WTC11 (cell line): Measurements from ENCODE around the gene RRP1. TPM values are rescaled to one million over a fixed set of nuclear protein-coding genes. Genes with fewer than 3 reads are reported as not detected.

Experiments
- ATAC-seq: fragments of 200-7000 bp; cut with Tn5 transposase; 2 replicates; pipeline ENCODE4 v1.10.0; 2021; ENCODE audit warnings: mild to moderate bottlenecking, moderate library complexity
- CTCF ChIA-PET: fragments of 300-600 bp; sonication (Branson Sonifier 250); formaldehyde crosslinking; loops from one replicate; lab custom pipeline; 2021; ENCODE audit warnings: antibody characterized with exemption; lab: Charles Lee
- POLR2A ChIA-PET: fragments of 350-600 bp; sonication (Branson Sonifier 250); formaldehyde crosslinking; loops from one replicate; lab custom pipeline; 2021; ENCODE audit warnings: antibody characterized with exemption; lab: Charles Lee
- DNase-seq: peaks from one replicate; pipeline ENCODE4 v3.0.0; 2021; ENCODE audit warnings: low spot score
- H3K27ac Mint-ChIP-seq: 2 replicates; pipeline ENCODE4 v1.8.0; 2021; ENCODE audit warnings: mixed read lengths
- H3K27me3 Mint-ChIP-seq: 2 replicates; pipeline ENCODE4 v1.8.0; 2021; ENCODE audit warnings: low read depth, mild to moderate bottlenecking, moderate library complexity, mixed read lengths
- H3K36me3 Mint-ChIP-seq: 2 replicates; pipeline ENCODE4 v1.8.0; 2021; ENCODE audit warnings: mixed read lengths
- H3K4me1 Mint-ChIP-seq: 2 replicates; pipeline ENCODE4 v1.8.0; 2022; ENCODE audit warnings: mixed read lengths
- H3K4me3 Mint-ChIP-seq: 2 replicates; pipeline ENCODE4 v1.8.0; 2021; ENCODE audit warnings: mild to moderate bottlenecking, moderate library complexity, mixed read lengths
- H3K9me3 Mint-ChIP-seq: 2 replicates; pipeline ENCODE4 v1.8.0; 2021; ENCODE audit warnings: mixed read lengths
- ARID4B ChIP-seq: sonication (generic); formaldehyde crosslinking; IDR thresholded peaks from 2 replicates; pipeline ENCODE4 v1.8.0; 2023; ENCODE audit warnings: missing genetic modification reagents, mild to moderate bottlenecking, borderline replicate concordance
- ATF3 ChIP-seq: sonication (generic); formaldehyde crosslinking; conservative IDR thresholded peaks from 2 replicates; pipeline ENCODE4 v1.8.1; 2022; ENCODE audit warnings: mild to moderate bottlenecking, missing genetic modification reagents
- CTCF ChIP-seq: fragments of 200-600 bp; IDR thresholded peaks from 2 replicates; pipeline ENCODE4 v1.8.0; 2022; ENCODE audit warnings: antibody characterized with exemption
- FOXJ3 ChIP-seq: sonication (generic); formaldehyde crosslinking; IDR thresholded peaks from 2 replicates; pipeline ENCODE4 v1.9.0; 2021; ENCODE audit warnings: missing genetic modification reagents, mild to moderate bottlenecking, borderline replicate concordance
- GABPB1 ChIP-seq: sonication (generic); formaldehyde crosslinking; IDR thresholded peaks from 2 replicates; pipeline ENCODE4 v1.8.1; 2023; ENCODE audit warnings: mild to moderate bottlenecking, missing genetic modification reagents
- GRHL2 ChIP-seq: fragments of 250-450 bp; sonication (Bioruptor Pico); IDR thresholded peaks from 2 replicates; pipeline ENCODE4 v1.8.0; 2022; ENCODE audit warnings: mild to moderate bottlenecking, moderate library complexity; ENCODE audit not compliant: insufficient replicate concordance, severe bottlenecking
- GTF2I ChIP-seq: fragments of 250-450 bp; sonication (Bioruptor Pico); conservative IDR thresholded peaks from 2 replicates; pipeline ENCODE4 v1.4.0; 2021; ENCODE audit warnings: mild to moderate bottlenecking
- JUN ChIP-seq: sonication (generic); formaldehyde crosslinking; IDR thresholded peaks from 2 replicates; pipeline ENCODE4 v1.8.0; 2023; ENCODE audit warnings: mild to moderate bottlenecking, missing genetic modification reagents
- MYBL2 ChIP-seq: sonication (generic); formaldehyde crosslinking; IDR thresholded peaks from 2 replicates; pipeline ENCODE4 v1.8.1; 2023; ENCODE audit warnings: mild to moderate bottlenecking, moderate library complexity, missing genetic modification reagents
- NR1H2 ChIP-seq: sonication (generic); formaldehyde crosslinking; IDR thresholded peaks from 2 replicates; pipeline ENCODE4 v1.9.0; 2021; ENCODE audit warnings: mild to moderate bottlenecking, moderate library complexity, missing genetic modification reagents
- OVOL2 ChIP-seq: fragments of 250-450 bp; sonication (Bioruptor Pico); IDR thresholded peaks from 2 replicates; pipeline ENCODE4 v1.9.0; 2021; ENCODE audit warnings: mild to moderate bottlenecking, borderline replicate concordance
- SOX15 ChIP-seq: fragments of 250-450 bp; sonication (Bioruptor Pico); IDR thresholded peaks from 2 replicates; pipeline ENCODE4 v1.9.0; 2021; ENCODE audit warnings: mild to moderate bottlenecking
- TCF7 ChIP-seq: sonication (generic); formaldehyde crosslinking; IDR thresholded peaks from 2 replicates; pipeline ENCODE4 v1.8.0; 2022; ENCODE audit warnings: mild to moderate bottlenecking, low read depth, missing genetic modification reagents, moderate library complexity
- ZNF425 ChIP-seq: fragments of 250-450 bp; sonication (Bioruptor Pico); conservative IDR thresholded peaks from 2 replicates; pipeline ENCODE4 v1.9.0; 2021; ENCODE audit warnings: mild to moderate bottlenecking
- total RNA-seq: library from RNA; stranded (reverse); gene quantifications from 3 replicates; pipeline ENCODE4 v1.2.3, GENCODE V29; 2021

The RRP1 gene
- total RNA-seq, 1 experiment from 2014 or later, result 53.0 TPM

- no peak overlapping the region for H3K27ac Mint-ChIP-seq
- H3K4me1 Mint-ChIP-seq, result peaks cover 7% of the 10 kb centered on the region
- no peaks in the 10 kb centered on the region for H3K27me3 Mint-ChIP-seq
- peaks cover 3% of the 10 kb centered on the region; the same call in 1 of the 2 replicates for H3K36me3 Mint-ChIP-seq
- DNase-seq, result no peak
- CTCF ChIA-PET, result interaction anchor here (0.6 to 3.0 kb wide), 9 partner anchors 7 to 148 kb away, joined by 3 to 15 read pairs (median 5); no protein-coding TSS in a partner anchor
- TF ChIP-seq GRHL2 (CRISPR knock-in tag) (no peak), TCF7 (CRISPR knock-in tag) (no peak), MYBL2 (no peak), NR1H2 (CRISPR knock-in tag) (no peak), GTF2I (CRISPR knock-in tag) (no peak), ARID4B (no peak), ATF3 (no peak), FOXJ3 (CRISPR knock-in tag) (no peak), OVOL2 (CRISPR knock-in tag) (no peak), JUN (CRISPR knock-in tag) (no peak), SOX15 (CRISPR knock-in tag) (no peak), CTCF (no peak)
- TF ChIP-seq, all 79 proteins: peak for 0
- H3K9me3 Mint-ChIP-seq, result no peaks in the 10 kb centered on the region
- POLR2A ChIA-PET, result no interaction called here
- ATAC-seq, result no peak
- no peak overlapping the region for H3K4me3 Mint-ChIP-seq
These were observed 36.0 kb downstream of the RRP1 start for GRCh38 chr21:43825242-43825935.

GRCh38 chr21:43825936-43826622 lies 36.7 kb downstream of the RRP1 start:
- no peaks in the 10 kb centered on the region for H3K9me3 Mint-ChIP-seq
- ATAC-seq (peak; percentile 73), DNase-seq (peak; percentile 54)
- no peaks in the 10 kb centered on the region for H3K27me3 Mint-ChIP-seq
- no peaks in the 10 kb centered on the region for H3K36me3 Mint-ChIP-seq
- TF ChIP-seq GABPB1 (CRISPR knock-in tag) (0 out of 2 replicates have a peak, but pooled peaks have one; percentile 18), ZNF425 (no peak)
- H3K27ac Mint-ChIP-seq, result peak overlapping the region; percentile 78
- ChIA-PET POLR2A (no interaction called here), CTCF (interaction anchor here (0.6 to 3.0 kb wide), 10 partner anchors 8 to 147 kb away, joined by 3 to 15 read pairs (median 4); no protein-coding TSS in a partner anchor)
- H3K4me3 Mint-ChIP-seq, result no peak overlapping the region
- peaks cover 7% of the 10 kb centered on the region for H3K4me1 Mint-ChIP-seq
